Mucosa of descending colon (tissue), 3 donors: ENCODE results near the gene DLEC1. TPM values are rescaled to one million over a fixed set of nuclear protein-coding genes. Genes with fewer than 3 reads are reported as not detected.
"Not testable (repeated sequence)": the region's sequence is repeated elsewhere in the genome, so short reads cannot be mapped to it uniquely, and the experiment has no call there.

Experiments
- ATAC-seq: fragments of 200-7000 bp; cut with Tn5 transposase; one replicate; pipeline ENCODE4 v1.9.1; 2020; ENCODE audit warnings: mild to moderate bottlenecking, moderate library complexity
- DNase-seq, 3 donors: peaks; one replicate each; pipeline ENCODE4 v3.0.0-alpha.2; 2020
- H3K36me3 ChIP-seq: fragments of 200-600 bp; one replicate; pipeline ENCODE4 v1.8.0; 2021; ENCODE audit warnings: low read depth, mild to moderate bottlenecking
- H3K4me1 ChIP-seq: fragments of 200-600 bp; one replicate; pipeline ENCODE4 v1.8.0; 2021; ENCODE audit warnings: low read depth, mild to moderate bottlenecking
- H3K4me3 ChIP-seq: fragments of 200-600 bp; one replicate; pipeline ENCODE4 v1.8.0; 2021; ENCODE audit warnings: mild to moderate bottlenecking
- H3K9me3 ChIP-seq: fragments of 200-600 bp; one replicate; pipeline ENCODE4 v1.8.0; 2021; ENCODE audit warnings: mild to moderate bottlenecking
- intact Hi-C, 2 donors: fragments of 100-400 bp; cut with DNase I in 1 of 2; cut with micrococcal nuclease in 1 of 2; formaldehyde crosslinking; loops; one replicate each; pipeline versions ENCODE4 v1.11.0 to v1.11.1; 2022; cut with DNase I, micrococcal nuclease
- total RNA-seq, 3 donors: library from RNA; stranded (reverse); fragmentation: NEBNext Ultra II Directional in 2 of 3; extraction: Animal tissue kit (Norgen Biotek cat#: 25700) in 2 of 3; gene quantifications; one replicate each; pipeline versions ENCODE4 v1.2.1 to v1.2.4, GENCODE V29; 2021 to 2023
- TF ChIP-seq, protein P1 (sequence below): fragments of 200-600 bp; IDR thresholded peaks from one replicate; pipeline ENCODE4 v1.8.0; 2022; ENCODE audit warnings: antibody characterized with exemption, mild to moderate bottlenecking
- donor health status: DM: no; HTN: no; CAD: no; lungs with moderate emphysema.
- donor health status: DM: no; HTN: no; CAD: no.
- donor health status: DM: no; HTN: yes; CAD: no.

The DLEC1 gene
- total RNA-seq, 3 donors from 2014 or later: 0.73 to 1.7 (median 1.5) TPM

DNA sequence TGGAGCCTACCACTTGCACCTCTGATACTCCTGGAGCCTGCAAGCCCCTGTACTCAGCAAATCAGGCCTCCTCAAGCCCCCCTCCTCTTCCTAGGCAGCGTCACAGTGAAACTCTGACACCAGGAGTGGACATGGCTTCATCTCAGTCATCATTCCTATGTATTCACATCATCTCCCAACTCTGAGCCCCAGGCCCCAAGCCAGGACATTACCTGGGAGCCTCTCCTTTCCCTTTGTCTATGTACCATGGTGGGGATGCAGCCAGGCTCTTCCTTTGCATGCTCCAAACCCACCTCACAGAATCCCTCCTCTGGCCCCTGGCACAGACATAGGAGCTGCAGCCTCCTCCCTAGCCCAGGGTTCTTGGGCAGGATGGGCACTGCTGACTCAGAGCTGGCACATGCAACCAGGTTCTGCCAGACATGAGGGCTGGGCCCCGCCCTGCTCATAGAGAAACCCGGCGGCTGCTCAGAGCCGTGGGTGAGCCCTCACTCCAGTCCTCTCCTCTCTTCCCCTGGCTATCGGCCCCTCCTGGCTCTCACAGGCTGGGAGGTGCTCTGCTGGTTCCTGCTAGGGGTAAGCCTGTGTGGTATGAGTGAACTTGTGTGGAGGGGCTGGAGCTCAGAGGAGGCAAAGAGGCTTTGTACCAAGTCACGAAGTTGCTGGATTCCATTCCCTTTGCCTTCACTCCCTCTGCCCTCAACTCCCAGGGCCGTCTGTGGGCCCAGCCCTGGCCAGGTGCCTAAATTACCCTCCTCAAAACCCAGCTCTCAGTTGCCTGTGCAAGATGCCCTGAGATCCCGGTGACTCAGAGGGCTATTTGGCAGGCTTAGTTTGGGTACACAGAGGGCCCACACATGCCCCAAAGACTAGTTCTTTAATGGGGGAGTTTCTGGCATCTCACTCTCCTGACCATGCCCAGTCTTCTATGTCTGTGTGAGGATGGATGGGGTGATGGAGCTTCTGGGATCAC is 7.7 kb upstream of the DLEC1 start:
- intact Hi-C loops: no loop called here
- H3K9me3 ChIP-seq: no peaks in the 10 kb centered on the region
- ATAC-seq (peak; percentile 84), DNase-seq (peak; percentile 80 to 84 (median 82))
- no peaks in the 10 kb centered on the region for H3K36me3 ChIP-seq
- H3K4me3 ChIP-seq: no peak overlapping the region
- TF ChIP-seq, protein P1, sequence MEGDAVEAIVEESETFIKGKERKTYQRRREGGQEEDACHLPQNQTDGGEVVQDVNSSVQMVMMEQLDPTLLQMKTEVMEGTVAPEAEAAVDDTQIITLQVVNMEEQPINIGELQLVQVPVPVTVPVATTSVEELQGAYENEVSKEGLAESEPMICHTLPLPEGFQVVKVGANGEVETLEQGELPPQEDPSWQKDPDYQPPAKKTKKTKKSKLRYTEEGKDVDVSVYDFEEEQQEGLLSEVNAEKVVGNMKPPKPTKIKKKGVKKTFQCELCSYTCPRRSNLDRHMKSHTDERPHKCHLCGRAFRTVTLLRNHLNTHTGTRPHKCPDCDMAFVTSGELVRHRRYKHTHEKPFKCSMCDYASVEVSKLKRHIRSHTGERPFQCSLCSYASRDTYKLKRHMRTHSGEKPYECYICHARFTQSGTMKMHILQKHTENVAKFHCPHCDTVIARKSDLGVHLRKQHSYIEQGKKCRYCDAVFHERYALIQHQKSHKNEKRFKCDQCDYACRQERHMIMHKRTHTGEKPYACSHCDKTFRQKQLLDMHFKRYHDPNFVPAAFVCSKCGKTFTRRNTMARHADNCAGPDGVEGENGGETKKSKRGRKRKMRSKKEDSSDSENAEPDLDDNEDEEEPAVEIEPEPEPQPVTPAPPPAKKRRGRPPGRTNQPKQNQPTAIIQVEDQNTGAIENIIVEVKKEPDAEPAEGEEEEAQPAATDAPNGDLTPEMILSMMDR: no peak
- peaks cover 33% of the 10 kb centered on the region for H3K4me1 ChIP-seq

DNA sequence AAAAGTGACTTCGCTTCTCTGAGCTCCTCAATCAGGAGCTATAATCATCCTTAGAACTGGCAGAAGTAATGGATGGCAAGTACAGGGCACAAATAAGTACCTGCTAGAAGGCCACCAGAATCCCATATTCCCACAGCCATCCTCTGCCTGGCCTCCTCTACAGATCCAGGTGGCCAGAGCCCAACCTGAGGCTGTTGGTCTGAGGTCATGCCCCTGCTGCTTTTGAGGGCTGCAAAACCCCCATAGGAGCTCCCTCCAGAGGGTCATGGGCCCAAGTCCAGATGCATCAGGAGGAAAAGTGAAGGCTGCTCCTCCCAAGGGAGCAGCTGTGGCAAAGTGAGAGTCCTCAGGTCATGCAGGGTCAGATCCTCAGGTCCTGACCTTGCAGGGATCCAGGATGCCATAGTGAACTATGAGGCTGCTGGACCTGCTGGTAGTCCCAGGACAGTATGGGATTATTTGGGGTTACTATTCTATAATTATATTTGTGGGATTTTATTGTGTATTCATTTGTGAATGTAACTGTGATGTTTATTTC is 6.6 kb upstream of the DLEC1 start:
- Histone ChIP-seq H3K4me1 (peaks cover 33% of the 10 kb centered on the region), H3K36me3 (no peaks in the 10 kb centered on the region), H3K4me3 (no peak overlapping the region), H3K9me3 (no peaks in the 10 kb centered on the region)
- intact Hi-C loops: no loop called here
- DNase-seq (no peak), ATAC-seq (no peak)
- TF ChIP-seq, protein P1: no peak

DNA sequence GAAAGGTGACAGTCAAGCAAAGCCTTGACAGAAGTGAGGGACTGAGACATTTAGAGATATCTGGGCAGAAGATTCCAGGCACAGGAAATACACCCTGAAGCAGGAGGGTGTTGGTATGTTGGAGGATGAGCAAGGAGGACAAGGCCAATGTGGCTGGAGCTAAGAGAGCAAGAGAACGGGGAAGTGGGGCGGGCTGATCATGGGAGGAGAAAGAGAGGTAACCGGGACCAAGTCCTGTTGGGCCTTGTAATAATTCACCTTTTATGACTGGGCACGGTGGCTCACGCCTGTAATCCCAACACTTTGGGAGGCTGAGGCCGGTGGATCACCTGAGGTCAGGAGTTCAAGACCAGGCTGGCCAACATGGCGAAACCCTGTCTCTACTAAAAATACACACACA is 5.4 kb upstream of the DLEC1 start:
- H3K36me3 ChIP-seq, H3K9me3 ChIP-seq, intact Hi-C loops, H3K4me3 ChIP-seq: not testable (repeated sequence)
- peaks cover 31% of the 10 kb centered on the region for H3K4me1 ChIP-seq
- ATAC-seq: peak; percentile 10
- peak in 1 of 3 donors; percentile 26 for DNase-seq

DNA sequence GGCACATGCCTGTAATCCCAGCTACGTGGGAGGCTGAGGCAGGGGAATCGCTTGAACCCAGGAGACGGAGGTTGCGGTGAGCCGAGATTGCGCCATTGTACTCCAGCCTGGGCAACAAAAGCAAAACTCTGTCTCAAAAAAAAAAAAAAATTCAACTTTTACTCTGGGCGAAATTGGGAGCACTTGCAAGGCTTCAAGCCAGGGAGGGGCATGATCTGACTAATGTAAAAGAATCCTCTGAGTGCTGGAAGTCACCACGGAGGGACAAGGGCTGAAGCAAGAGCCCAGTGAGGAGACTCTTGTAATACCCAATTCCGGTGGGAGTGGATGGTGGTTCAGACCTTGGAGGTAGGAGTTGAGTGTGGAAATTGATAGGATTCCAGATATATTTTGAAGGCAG is 4.7 kb upstream of the DLEC1 start:
- intact Hi-C loops, ATAC-seq, H3K4me3 ChIP-seq, H3K36me3 ChIP-seq, DNase-seq, H3K9me3 ChIP-seq: not testable (repeated sequence)
- H3K4me1 ChIP-seq: peaks cover 30% of the 10 kb centered on the region

- intact Hi-C loops: no loop called here
- TF ChIP-seq, protein P1: no peak
- Histone ChIP-seq H3K4me3 (no peak overlapping the region), H3K9me3 (no peaks in the 10 kb centered on the region), H3K4me1 (peaks cover 24% of the 10 kb centered on the region), H3K36me3 (no peaks in the 10 kb centered on the region)
- DNase-seq: no peak
- ATAC-seq: no peak
Measured at GRCh38 chr3:38036286-38036685, 2.7 kb upstream of the DLEC1 start.

- no peaks in the 10 kb centered on the region for H3K9me3 ChIP-seq
- DNase-seq (no peak), ATAC-seq (no peak)
- peaks cover 18% of the 10 kb centered on the region for H3K4me1 ChIP-seq
- H3K36me3 ChIP-seq: no peaks in the 10 kb centered on the region
- intact Hi-C loops: no loop called here
- TF ChIP-seq, protein P1: no peak
- no peak overlapping the region for H3K4me3 ChIP-seq
Measured at GRCh38 chr3:38036906-38037305, 2.1 kb upstream of the DLEC1 start.
